ENCODE results near the gene COL8A2. TPM values are rescaled to one million over a fixed set of nuclear protein-coding genes. Genes with fewer than 3 reads are reported as not detected.

The COL8A2 gene
- total RNA-seq, 1 experiment from 2014 or later: 0.24 TPM

DNA sequence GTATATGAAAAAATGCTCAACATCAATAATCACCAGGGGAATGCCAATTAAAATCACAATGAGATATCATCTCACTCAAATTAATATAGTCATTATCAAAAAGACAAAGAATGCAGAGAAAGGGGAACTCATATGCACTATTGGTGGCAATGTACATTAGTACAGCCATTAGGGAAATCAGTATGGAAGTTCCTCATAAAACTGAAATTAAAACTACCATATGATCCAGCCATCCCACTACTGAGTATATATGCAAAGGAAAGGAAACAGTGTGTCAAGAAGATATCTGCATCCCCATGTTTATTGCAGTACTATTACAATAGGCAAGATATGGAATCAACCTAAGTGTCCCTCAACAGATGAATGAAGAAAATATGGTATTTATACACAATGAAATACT lies 73.2 kb downstream of the COL8A2 start:
- intact Hi-C loops (cut with micrococcal nuclease; ENCODE audit: unreplicated experiment): no loop called here
- BruUV-seq (replicated peaks): no TSS peak
- POLR2A ChIA-PET (ENCODE audit: low non-redundant PET): no interaction called here
- Histone ChIP-seq H3K4me1 (ENCODE audit: insufficient read depth, low read length, poor library complexity, severe bottlenecking) (no peaks in the 10 kb centered on the region), H3K4me3 (ENCODE audit: low read depth, low read length, poor library complexity, severe bottlenecking) (no peak overlapping the region), H3K36me3 (ENCODE audit: insufficient read depth, low read length, poor library complexity, severe bottlenecking) (no peaks in the 10 kb centered on the region), H3K27ac (ENCODE audit: low read depth, low read length, poor library complexity, severe bottlenecking) (no peak overlapping the region), H3K9me3 (ENCODE audit: low read depth, low read length, poor library complexity, severe bottlenecking) (no peaks in the 10 kb centered on the region), H3K27me3 (replicated peaks; ENCODE audit: insufficient read depth, low read depth, low read length, poor library complexity) (no peaks in the 10 kb centered on the region)
- DNase-seq (ENCODE audit: low spot score): no peak
- TF ChIP-seq EZH2 (IDR thresholded peaks at IDR 0.05; ENCODE audit: borderline replicate concordance, low read depth, low read length, poor library complexity, severe bottlenecking): no peak
- TF ChIP-seq, protein P1, sequence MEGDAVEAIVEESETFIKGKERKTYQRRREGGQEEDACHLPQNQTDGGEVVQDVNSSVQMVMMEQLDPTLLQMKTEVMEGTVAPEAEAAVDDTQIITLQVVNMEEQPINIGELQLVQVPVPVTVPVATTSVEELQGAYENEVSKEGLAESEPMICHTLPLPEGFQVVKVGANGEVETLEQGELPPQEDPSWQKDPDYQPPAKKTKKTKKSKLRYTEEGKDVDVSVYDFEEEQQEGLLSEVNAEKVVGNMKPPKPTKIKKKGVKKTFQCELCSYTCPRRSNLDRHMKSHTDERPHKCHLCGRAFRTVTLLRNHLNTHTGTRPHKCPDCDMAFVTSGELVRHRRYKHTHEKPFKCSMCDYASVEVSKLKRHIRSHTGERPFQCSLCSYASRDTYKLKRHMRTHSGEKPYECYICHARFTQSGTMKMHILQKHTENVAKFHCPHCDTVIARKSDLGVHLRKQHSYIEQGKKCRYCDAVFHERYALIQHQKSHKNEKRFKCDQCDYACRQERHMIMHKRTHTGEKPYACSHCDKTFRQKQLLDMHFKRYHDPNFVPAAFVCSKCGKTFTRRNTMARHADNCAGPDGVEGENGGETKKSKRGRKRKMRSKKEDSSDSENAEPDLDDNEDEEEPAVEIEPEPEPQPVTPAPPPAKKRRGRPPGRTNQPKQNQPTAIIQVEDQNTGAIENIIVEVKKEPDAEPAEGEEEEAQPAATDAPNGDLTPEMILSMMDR (conservative IDR thresholded peaks at IDR 0.05; ENCODE audit: low read depth, low read length): no peak
- CTCF ChIA-PET: no interaction called here

Other genes with a start within 250 kb of the COL8A2 start
- 58.7 and 60.3 TPM in 2 replicates for gene AGO1, start 242.0 kb downstream of the COL8A2 start, total RNA-seq (2021)
- gene AGO3, start 194.1 kb downstream of the COL8A2 start, total RNA-seq (2021): 44.2 and 46.8 TPM in 2 replicates
- gene TEKT2, start 41.1 kb downstream of the COL8A2 start, total RNA-seq (2021): 2.8 and 4.6 TPM in 2 replicates
- 34.2 and 37.2 TPM in 2 replicates for gene ADPRS, start 36.3 kb downstream of the COL8A2 start, total RNA-seq (2021)
- gene TRAPPC3, start 24.3 kb upstream of the COL8A2 start, total RNA-seq (2021): 86.5 and 86.6 TPM in 2 replicates
- gene MAP7D1, start 30.9 kb upstream of the COL8A2 start, total RNA-seq (2021): 192 and 206 TPM in 2 replicates
- gene THRAP3, start 99.2 kb upstream of the COL8A2 start, total RNA-seq (2021): 133 and 143 TPM in 2 replicates
- gene SH3D21, start 181.1 kb upstream of the COL8A2 start, total RNA-seq (2021): 2.9 and 4.0 TPM in 2 replicates
- 6.2 and 8.4 TPM in 2 replicates for gene EVA1B, start 198.4 kb upstream of the COL8A2 start, total RNA-seq (2021)

All from A673 (cell line).